ENCODE measurements around the gene KLC3.
"Not testable (repeated sequence)": the region's sequence is repeated elsewhere in the genome, so short reads cannot be mapped to it uniquely, and the experiment has no call there.

The KLC3 gene

DNA sequence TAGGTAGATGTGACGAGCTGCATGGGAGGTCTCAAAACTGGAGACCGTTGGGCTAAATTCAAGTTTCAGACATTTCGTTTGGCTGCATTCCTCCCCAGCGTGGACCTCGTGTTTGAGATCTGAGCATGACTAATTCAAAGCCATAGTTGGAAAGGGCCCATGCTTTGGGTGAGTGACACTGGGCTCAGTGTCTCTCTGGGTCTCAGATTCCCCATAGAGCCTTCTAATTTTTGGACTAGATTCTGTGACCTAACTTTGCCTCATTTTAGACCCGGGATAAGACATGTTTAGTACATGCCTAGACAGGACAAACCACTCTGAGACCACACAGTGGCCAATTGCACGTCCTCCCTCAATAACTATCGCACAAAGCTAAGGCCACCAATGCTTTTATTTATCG, 34.5 kb upstream of the KLC3 start:
- Histone ChIP-seq H3K27me3 (ENCODE audit: insufficient read depth, insufficient read length) (no peaks in the 10 kb centered on the region), H3K9ac (ENCODE audit: insufficient read length, low read depth) (no peak overlapping the region), H3K36me3 (ENCODE audit: insufficient read depth, insufficient read length, low read length) (no peaks in the 10 kb centered on the region), H3K4me3 (ENCODE audit: insufficient read length, low read depth) (no peak overlapping the region), H3K9me3 (ENCODE audit: insufficient read depth, low read length) (no peaks in the 10 kb centered on the region), H3K4me1 (ENCODE audit: insufficient read depth, insufficient read length) (no peaks in the 10 kb centered on the region)
- TF ChIP-seq ZNF274 (IDR thresholded peaks at IDR 0.05; ENCODE audit: low read depth, low read length) (no peak), SUZ12 (IDR thresholded peaks at IDR 0.05; ENCODE audit: extremely low read depth, insufficient read depth, insufficient read length) (no peak), YY1 (IDR thresholded peaks at IDR 0.05; ENCODE audit: insufficient read depth, insufficient read length) (no peak)
- DNase-seq (ENCODE audit: low read depth, low spot score): no peak

DNA sequence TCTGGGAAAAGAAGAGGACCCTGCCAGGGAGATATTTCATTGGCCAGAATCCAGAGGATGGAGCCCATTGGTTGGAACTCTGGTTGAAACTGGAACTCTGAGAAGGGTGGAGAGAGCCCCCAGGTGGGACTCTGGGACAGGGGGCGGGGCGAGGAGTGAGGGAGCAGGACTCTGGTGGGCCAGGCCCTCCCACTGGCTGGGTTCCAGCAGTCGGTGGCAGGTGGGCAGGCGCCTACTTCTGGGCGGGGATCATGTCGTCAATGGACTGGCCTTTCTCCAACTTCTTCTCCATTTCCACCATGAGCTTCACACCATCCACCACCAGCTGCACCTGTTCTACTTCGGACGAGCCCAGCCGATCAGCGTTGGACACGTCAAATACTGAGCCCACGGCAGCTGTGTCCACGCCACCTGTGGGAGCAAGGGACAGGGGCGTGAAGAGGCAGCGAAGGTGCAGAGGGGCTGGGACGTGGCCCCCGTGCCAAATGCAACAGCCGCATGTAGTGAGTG, 34.0 kb upstream of the KLC3 start:
- H3K9ac ChIP-seq (ENCODE audit: insufficient read length, low read depth): no peak overlapping the region
- H3K4me3 ChIP-seq (ENCODE audit: insufficient read length, low read depth): no peak overlapping the region
- no peaks in the 10 kb centered on the region for H3K4me1 ChIP-seq (ENCODE audit: insufficient read depth, insufficient read length)
- H3K9me3 ChIP-seq (ENCODE audit: insufficient read depth, low read length): no peaks in the 10 kb centered on the region
- TF ChIP-seq YY1 (IDR thresholded peaks at IDR 0.05; ENCODE audit: insufficient read depth, insufficient read length) (no peak), SUZ12 (IDR thresholded peaks at IDR 0.05; ENCODE audit: extremely low read depth, insufficient read depth, insufficient read length) (no peak), ZNF274 (IDR thresholded peaks at IDR 0.05; ENCODE audit: low read depth, low read length) (no peak)
- no peak for DNase-seq (ENCODE audit: low read depth, low spot score)
- H3K36me3 ChIP-seq (ENCODE audit: insufficient read depth, insufficient read length, low read length): no peaks in the 10 kb centered on the region
- no peaks in the 10 kb centered on the region for H3K27me3 ChIP-seq (ENCODE audit: insufficient read depth, insufficient read length)

DNA sequence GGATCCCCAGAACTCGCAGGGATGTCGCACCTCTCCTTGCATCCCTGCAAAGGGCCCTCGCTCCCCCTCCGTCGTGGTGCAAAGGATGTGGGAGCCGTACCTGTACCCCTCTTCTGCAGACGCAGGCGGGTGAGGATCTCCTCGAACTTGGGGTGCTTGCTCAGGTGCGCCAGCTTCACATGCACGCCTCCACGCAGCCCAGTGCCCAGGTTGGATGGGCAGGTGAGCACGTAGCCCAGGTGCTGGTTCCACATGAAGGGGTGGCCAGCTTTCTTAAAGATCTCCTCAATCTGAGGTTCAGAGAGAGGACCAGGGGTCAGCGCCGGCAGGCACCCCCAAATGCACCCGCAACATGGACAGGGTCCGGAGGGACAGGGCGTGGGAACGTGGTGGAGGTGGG, 33.2 kb upstream of the KLC3 start:
- DNase-seq (ENCODE audit: low read depth, low spot score): no peak
- no peak overlapping the region for H3K9ac ChIP-seq (ENCODE audit: insufficient read length, low read depth)
- H3K4me3 ChIP-seq (ENCODE audit: insufficient read length, low read depth): no peak overlapping the region
- H3K36me3 ChIP-seq (ENCODE audit: insufficient read depth, insufficient read length, low read length): no peaks in the 10 kb centered on the region
- TF ChIP-seq YY1 (IDR thresholded peaks at IDR 0.05; ENCODE audit: insufficient read depth, insufficient read length): no peak
- TF ChIP-seq SUZ12 (IDR thresholded peaks at IDR 0.05; ENCODE audit: extremely low read depth, insufficient read depth, insufficient read length): no peak
- no peak for TF ChIP-seq ZNF274 (IDR thresholded peaks at IDR 0.05; ENCODE audit: low read depth, low read length)
- no peaks in the 10 kb centered on the region for H3K9me3 ChIP-seq (ENCODE audit: insufficient read depth, low read length)
- no peaks in the 10 kb centered on the region for H3K27me3 ChIP-seq (ENCODE audit: insufficient read depth, insufficient read length)
- H3K4me1 ChIP-seq (ENCODE audit: insufficient read depth, insufficient read length): peaks cover 2% of the 10 kb centered on the region

DNA sequence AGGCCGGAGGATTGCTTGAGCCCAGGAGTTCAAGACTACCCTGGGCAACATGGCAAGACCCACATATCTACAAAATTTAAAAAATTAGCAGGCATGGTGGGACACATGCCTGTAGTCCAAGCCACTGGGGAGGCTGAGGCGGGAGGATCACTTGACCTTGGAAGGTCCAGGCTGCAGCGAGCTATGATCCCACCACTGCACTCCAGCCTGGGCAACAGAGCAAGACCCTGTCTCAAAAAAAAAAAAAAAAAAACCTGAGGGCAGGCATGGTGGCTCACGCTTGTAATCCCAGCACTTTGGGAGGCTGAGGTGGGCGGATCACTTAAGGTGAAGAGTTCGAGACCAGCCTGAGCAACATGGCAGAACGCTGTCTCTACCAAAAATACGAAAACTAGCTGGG, 31.2 kb upstream of the KLC3 start:
- DNase-seq (ENCODE audit: low read depth, low spot score); H3K4me3 ChIP-seq (ENCODE audit: insufficient read length, low read depth); H3K9me3 ChIP-seq (ENCODE audit: insufficient read depth, low read length); H3K4me1 ChIP-seq (ENCODE audit: insufficient read depth, insufficient read length); H3K9ac ChIP-seq (ENCODE audit: insufficient read length, low read depth); H3K36me3 ChIP-seq (ENCODE audit: insufficient read depth, insufficient read length, low read length): not testable (repeated sequence)
- peaks cover 13% of the 10 kb centered on the region for H3K27me3 ChIP-seq (ENCODE audit: insufficient read depth, insufficient read length)

DNA sequence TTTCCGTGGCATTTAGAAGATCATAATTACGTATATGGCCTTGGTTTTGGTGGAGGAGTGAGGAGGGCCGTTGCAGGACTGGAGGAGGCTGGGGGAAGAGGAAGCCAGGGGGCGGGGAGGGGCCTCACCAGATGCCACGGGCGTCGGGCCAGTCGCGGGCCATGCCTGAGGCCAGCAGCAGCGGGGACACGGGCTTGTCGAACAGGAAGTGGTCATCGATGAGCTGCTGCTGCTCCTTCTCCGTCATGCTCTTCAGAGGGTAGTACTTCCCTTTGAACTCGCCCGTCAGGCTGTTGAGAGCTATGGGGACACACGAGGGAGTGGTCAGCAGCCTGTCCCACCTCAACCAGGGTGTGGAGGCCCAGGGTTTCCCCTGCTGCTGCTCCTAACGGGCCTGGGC, 28.9 kb upstream of the KLC3 start:
- no peaks in the 10 kb centered on the region for H3K9me3 ChIP-seq (ENCODE audit: insufficient read depth, low read length)
- H3K4me3 ChIP-seq (ENCODE audit: insufficient read length, low read depth): no peak overlapping the region
- peaks cover 2% of the 10 kb centered on the region for H3K4me1 ChIP-seq (ENCODE audit: insufficient read depth, insufficient read length)
- H3K9ac ChIP-seq (ENCODE audit: insufficient read length, low read depth): no peak overlapping the region
- no peak for DNase-seq (ENCODE audit: low read depth, low spot score)
- TF ChIP-seq SUZ12 (IDR thresholded peaks at IDR 0.05; ENCODE audit: extremely low read depth, insufficient read depth, insufficient read length): no peak
- no peak for TF ChIP-seq ZNF274 (IDR thresholded peaks at IDR 0.05; ENCODE audit: low read depth, low read length)
- no peak for TF ChIP-seq YY1 (IDR thresholded peaks at IDR 0.05; ENCODE audit: insufficient read depth, insufficient read length)
- no peaks in the 10 kb centered on the region for H3K36me3 ChIP-seq (ENCODE audit: insufficient read depth, insufficient read length, low read length)
- peaks cover 24% of the 10 kb centered on the region for H3K27me3 ChIP-seq (ENCODE audit: insufficient read depth, insufficient read length)

DNA sequence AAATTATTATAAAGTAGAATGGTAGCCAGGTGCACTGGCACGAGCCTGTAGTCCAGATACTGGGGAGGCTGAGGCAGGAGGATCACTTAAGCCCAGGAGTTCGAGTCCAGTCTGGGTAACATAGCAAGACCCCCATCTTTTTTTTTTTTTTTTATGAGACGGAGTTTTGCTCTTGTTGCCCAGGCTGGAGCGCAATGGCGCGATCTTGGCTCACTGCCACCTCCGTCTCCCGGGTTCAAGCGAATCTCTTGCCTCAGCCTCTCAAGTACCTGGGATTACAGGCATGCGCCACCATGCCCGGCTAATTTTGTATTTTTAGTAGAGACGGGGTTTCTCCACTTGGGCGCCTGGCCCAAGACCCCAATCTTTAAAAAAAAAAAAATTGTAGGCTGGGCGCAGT, 28.3 kb upstream of the KLC3 start:
- H3K9me3 ChIP-seq (ENCODE audit: insufficient read depth, low read length); DNase-seq (ENCODE audit: low read depth, low spot score); H3K9ac ChIP-seq (ENCODE audit: insufficient read length, low read depth); H3K36me3 ChIP-seq (ENCODE audit: insufficient read depth, insufficient read length, low read length); H3K4me1 ChIP-seq (ENCODE audit: insufficient read depth, insufficient read length); H3K4me3 ChIP-seq (ENCODE audit: insufficient read length, low read depth): not testable (repeated sequence)
- peaks cover 24% of the 10 kb centered on the region for H3K27me3 ChIP-seq (ENCODE audit: insufficient read depth, insufficient read length)

DNA sequence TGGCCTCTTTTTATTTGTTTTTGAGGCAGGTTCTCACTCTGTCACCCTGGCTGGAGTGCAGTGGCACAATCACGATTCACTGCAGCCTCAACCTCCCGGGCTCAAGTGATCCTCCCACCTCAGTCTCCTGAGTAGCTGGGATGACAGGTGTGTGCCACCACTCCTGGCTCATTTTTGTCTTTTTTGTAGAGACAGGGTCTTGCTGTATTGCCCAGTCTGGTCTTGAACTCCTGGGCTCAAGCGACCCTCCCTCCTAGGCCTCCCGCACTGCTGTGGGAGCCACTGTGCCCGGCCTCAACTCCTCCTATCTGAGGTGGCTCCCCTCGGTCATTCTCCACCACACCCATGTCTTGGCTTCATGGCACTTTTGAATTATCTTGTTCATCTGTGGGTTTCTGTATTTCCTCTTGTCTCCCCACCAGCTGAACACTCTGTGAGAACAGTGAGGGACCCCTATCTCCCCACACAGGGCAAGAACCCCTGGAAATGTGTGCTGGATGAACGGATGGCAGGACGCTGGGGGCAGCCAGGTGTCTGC, 25.8 kb upstream of the KLC3 start:
- no peaks in the 10 kb centered on the region for H3K9me3 ChIP-seq (ENCODE audit: insufficient read depth, low read length)
- H3K4me1 ChIP-seq (ENCODE audit: insufficient read depth, insufficient read length): peaks cover 4% of the 10 kb centered on the region
- peaks cover 24% of the 10 kb centered on the region for H3K27me3 ChIP-seq (ENCODE audit: insufficient read depth, insufficient read length)
- no peak for DNase-seq (ENCODE audit: low read depth, low spot score)
- H3K4me3 ChIP-seq (ENCODE audit: insufficient read length, low read depth): no peak overlapping the region
- no peaks in the 10 kb centered on the region for H3K36me3 ChIP-seq (ENCODE audit: insufficient read depth, insufficient read length, low read length)
- H3K9ac ChIP-seq (ENCODE audit: insufficient read length, low read depth): no peak overlapping the region
- TF ChIP-seq YY1 (IDR thresholded peaks at IDR 0.05; ENCODE audit: insufficient read depth, insufficient read length): no peak
- TF ChIP-seq SUZ12 (IDR thresholded peaks at IDR 0.05; ENCODE audit: extremely low read depth, insufficient read depth, insufficient read length): no peak
- no peak for TF ChIP-seq ZNF274 (IDR thresholded peaks at IDR 0.05; ENCODE audit: low read depth, low read length)

DNA sequence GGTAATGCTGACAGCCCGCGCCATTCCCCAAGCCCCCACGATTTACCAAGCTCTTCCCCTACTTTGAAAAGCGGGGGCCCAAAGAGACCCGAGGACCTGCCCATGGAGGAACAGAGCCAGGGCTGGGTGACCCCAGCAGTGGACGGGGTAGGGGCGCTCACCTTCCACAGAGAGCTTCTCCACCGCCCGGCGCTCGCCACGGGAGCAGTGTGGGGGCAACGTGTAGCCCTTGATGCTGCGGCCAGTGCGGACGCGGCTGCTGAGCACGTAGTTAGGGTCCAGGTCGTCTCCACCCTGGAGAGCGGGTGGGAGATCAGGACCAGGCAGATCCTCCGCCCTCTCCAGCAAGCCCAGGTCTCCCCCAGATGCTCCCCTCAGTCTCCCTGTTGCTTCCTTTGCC, 25.2 kb upstream of the KLC3 start:
- peaks cover 4% of the 10 kb centered on the region for H3K4me1 ChIP-seq (ENCODE audit: insufficient read depth, insufficient read length)
- H3K36me3 ChIP-seq (ENCODE audit: insufficient read depth, insufficient read length, low read length): no peaks in the 10 kb centered on the region
- DNase-seq (ENCODE audit: low read depth, low spot score): no peak
- H3K4me3 ChIP-seq (ENCODE audit: insufficient read length, low read depth): no peak overlapping the region
- no peaks in the 10 kb centered on the region for H3K9me3 ChIP-seq (ENCODE audit: insufficient read depth, low read length)
- no peak for TF ChIP-seq SUZ12 (IDR thresholded peaks at IDR 0.05; ENCODE audit: extremely low read depth, insufficient read depth, insufficient read length)
- no peak overlapping the region for H3K9ac ChIP-seq (ENCODE audit: insufficient read length, low read depth)
- peaks cover 24% of the 10 kb centered on the region for H3K27me3 ChIP-seq (ENCODE audit: insufficient read depth, insufficient read length)
